Measurements from ENCODE around the gene FLAD1.

DNA sequence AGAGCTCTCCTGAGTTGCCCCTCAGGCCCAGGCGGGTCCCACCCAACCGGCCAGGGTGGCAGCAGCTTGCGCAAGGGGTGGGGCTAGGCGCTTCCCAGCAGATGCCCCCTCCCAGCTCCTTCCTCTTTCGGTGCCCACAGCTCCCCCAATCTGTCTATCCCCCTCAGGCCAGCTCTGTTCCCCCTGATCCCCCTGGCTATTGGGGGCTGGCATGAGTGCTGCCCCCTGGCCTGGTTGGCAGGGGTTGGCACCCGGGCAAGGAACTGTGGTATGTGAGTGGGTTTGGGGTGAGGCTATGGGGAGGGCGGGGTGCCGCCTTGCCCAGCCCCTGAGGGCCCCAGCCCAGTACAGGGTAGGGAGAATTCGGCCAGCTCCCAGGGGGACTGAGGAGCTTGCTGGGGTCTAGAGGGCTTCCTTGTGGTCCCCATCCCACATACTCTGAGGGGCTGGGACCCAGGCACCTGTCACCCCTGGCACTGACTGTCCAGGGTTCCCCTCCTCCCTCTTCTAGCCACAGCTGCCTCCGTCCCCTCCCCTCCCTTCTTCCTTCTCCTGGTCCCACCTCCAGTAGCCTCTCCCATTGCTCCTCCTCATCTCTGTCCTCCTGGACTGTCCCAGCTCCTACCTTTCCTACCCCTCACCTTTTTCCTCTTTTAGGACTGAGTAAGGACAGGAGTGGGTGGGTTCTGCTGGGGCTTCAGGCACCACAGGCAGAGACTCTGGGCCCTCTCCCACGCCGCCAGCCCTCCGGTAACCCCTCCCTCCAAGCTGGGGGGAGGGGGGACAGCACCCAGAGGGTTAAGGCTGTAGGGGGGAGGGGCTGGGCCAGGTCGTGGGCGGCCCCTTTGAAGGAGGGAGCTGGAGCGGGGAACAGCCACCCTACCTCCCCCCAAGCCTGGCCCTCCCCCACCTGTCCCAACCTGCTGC lies 25.1 kb downstream of the FLAD1 start:
- TF ChIP-seq, protein P1, sequence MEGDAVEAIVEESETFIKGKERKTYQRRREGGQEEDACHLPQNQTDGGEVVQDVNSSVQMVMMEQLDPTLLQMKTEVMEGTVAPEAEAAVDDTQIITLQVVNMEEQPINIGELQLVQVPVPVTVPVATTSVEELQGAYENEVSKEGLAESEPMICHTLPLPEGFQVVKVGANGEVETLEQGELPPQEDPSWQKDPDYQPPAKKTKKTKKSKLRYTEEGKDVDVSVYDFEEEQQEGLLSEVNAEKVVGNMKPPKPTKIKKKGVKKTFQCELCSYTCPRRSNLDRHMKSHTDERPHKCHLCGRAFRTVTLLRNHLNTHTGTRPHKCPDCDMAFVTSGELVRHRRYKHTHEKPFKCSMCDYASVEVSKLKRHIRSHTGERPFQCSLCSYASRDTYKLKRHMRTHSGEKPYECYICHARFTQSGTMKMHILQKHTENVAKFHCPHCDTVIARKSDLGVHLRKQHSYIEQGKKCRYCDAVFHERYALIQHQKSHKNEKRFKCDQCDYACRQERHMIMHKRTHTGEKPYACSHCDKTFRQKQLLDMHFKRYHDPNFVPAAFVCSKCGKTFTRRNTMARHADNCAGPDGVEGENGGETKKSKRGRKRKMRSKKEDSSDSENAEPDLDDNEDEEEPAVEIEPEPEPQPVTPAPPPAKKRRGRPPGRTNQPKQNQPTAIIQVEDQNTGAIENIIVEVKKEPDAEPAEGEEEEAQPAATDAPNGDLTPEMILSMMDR (IDR thresholded peaks at IDR 0.05): no peak
- TF ChIP-seq POLR2A (IDR thresholded peaks at IDR 0.05): peak in 1 of 2 donors; percentile 25
- no peak for TF ChIP-seq POLR2AphosphoS5 (IDR thresholded peaks at IDR 0.05)
- no peak for TF ChIP-seq EP300 (IDR thresholded peaks at IDR 0.05)
